Measurements from ENCODE around the gene MAPK8IP2. TPM values are rescaled to one million over a fixed set of nuclear protein-coding genes. Genes with fewer than 3 reads are reported as not detected.

The MAPK8IP2 gene
- polyA plus RNA-seq, 1 of the 3 experiments (the other 2 are of a cell fraction), result 2.7 TPM

DNA sequence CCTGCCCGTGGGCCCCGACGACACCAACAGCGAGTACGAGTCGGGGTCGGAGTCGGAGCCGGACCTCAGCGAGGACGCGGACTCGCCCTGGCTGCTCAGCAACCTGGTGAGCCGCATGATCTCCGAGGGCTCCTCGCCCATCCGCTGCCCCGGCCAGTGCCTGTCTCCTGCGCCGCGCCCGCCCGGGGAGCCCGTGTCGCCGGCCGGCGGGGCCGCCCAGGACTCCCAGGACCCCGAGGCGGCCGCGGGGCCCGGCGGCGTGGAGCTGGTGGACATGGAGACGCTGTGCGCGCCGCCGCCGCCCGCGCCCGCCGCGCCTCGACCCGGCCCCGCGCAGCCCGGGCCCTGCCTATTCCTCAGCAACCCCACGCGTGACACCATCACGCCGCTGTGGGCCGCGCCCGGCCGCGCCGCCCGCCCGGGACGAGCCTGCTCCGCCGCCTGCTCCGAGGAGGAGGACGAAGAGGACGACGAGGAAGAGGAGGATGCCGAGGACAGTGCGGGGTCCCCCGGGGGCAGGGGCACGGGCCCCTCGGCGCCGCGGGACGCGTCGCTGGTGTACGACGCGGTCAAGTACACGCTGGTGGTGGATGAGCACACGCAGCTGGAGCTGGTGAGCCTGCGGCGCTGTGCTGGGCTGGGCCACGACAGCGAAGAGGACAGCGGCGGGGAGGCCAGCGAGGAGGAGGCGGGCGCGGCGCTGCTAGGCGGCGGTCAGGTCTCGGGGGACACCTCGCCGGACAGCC is 3.8 kb downstream of the MAPK8IP2 start:
- no peaks in the 10 kb centered on the region for H3K27me3 ChIP-seq (ENCODE audit: insufficient read depth)
- CTCF ChIA-PET, result interaction anchor here (1.1 kb wide), 1 partner anchor 41 kb away, joined by 4 read pairs; the partner anchor contains the start of gene SYCE3

DNA sequence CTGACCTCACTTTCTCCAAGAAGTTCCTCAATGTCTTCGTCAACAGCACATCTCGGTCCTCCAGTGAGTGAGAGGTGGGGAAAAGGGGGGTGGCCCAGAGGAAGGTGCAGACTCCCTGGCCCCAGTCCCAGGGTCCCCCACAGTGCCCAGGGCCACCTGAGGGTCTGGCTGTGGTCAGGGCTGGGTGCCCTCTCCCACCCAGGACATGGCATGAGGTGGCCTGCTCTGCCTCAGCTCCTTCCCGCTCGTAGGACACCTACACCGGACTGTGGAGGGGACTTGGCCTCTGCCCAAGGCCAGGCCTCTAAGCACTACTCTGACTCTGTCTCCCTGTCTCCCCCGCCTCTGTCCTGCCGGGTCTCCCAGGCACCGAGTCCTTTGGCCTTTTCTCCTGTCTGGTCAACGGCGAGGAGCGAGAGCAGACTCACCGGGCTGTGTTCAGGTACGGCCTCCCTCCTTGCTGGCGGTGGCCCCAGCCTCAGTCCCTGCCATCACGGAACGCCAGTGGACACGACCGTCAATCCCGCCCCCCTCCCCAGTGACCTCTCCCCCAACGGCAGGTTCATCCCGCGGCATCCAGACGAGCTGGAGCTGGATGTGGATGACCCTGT is 4.5 kb downstream of the MAPK8IP2 start:
- H4K20me1 ChIP-seq (ENCODE audit: insufficient read depth), result no peaks in the 10 kb centered on the region
- no peak overlapping the region for H3K9ac ChIP-seq
- ChIA-PET POLR2A (no interaction called here), CTCF (interaction anchor here (1.1 kb wide), 1 partner anchor 42 kb away, joined by 4 read pairs; the partner anchor contains the start of gene SYCE3)
- no peak for DNase-seq
- H3K9me2 ChIP-seq, result no peaks in the 10 kb centered on the region
- no peaks in the 10 kb centered on the region for H3K36me3 ChIP-seq (replicated peaks in 1 of 2; ENCODE audit: control insufficient read depth in 1 of 2, insufficient read depth in 2 of 2, low read length in 1 of 2)
- H3K4me3 ChIP-seq (ENCODE audit: low read depth in 2 of 2, low read length in 1 of 2), result no peak overlapping the region
- no peaks in the 10 kb centered on the region for H3F3A ChIP-seq (replicated peaks; ENCODE audit: insufficient read depth)
- no peak overlapping the region for H2AFZ ChIP-seq (ENCODE audit: low read depth)
- H3K27me3 ChIP-seq (ENCODE audit: insufficient read depth), result no peaks in the 10 kb centered on the region
- no peak overlapping the region for H3K27ac ChIP-seq (ENCODE audit: low read depth in 2 of 2, low read length in 1 of 2)
- no peak overlapping the region for H3K4me2 ChIP-seq
- peaks cover 0 to 7% of the 10 kb centered on the region in 2 experiments; a peak in 1 of 4 replicates for H3K4me1 ChIP-seq (ENCODE audit: control insufficient read depth in 1 of 2, insufficient read depth in 2 of 2, low read depth in 1 of 2, low read length in 1 of 2)
- TF ChIP-seq SMC3 (IDR thresholded peaks at IDR 0.05; ENCODE audit: low read depth, low read length), result no peak
- TF ChIP-seq, protein P1, sequence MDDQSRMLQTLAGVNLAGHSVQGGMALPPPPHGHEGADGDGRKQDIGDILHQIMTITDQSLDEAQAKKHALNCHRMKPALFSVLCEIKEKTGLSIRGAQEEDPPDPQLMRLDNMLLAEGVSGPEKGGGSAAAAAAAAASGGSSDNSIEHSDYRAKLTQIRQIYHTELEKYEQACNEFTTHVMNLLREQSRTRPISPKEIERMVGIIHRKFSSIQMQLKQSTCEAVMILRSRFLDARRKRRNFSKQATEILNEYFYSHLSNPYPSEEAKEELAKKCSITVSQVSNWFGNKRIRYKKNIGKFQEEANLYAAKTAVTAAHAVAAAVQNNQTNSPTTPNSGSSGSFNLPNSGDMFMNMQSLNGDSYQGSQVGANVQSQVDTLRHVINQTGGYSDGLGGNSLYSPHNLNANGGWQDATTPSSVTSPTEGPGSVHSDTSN (IDR thresholded peaks at IDR 0.05), result no peak
- TF ChIP-seq RXRA (IDR thresholded peaks at IDR 0.05; ENCODE audit: borderline replicate concordance, low read depth), result no peak
- TF ChIP-seq ELF1 (IDR thresholded peaks at IDR 0.05), result no peak
- TF ChIP-seq CHD2 (IDR thresholded peaks at IDR 0.05; ENCODE audit: low read length, partially characterized antibody), result no peak
- no peak for TF ChIP-seq FOSL2 (IDR thresholded peaks at IDR 0.05; ENCODE audit: borderline replicate concordance, low read depth)
- TF ChIP-seq NFIC (IDR thresholded peaks at IDR 0.05; ENCODE audit: borderline replicate concordance), result no peak
- no peak for TF ChIP-seq RFX5 (IDR thresholded peaks at IDR 0.05; ENCODE audit: low read length)
- no peak for TF ChIP-seq TEAD4 (IDR thresholded peaks at IDR 0.05; ENCODE audit: borderline replicate concordance, insufficient read depth)
- no peak for TF ChIP-seq NRF1 (IDR thresholded peaks at IDR 0.05; ENCODE audit: low read depth, low read length)
- TF ChIP-seq TAF1 (IDR thresholded peaks at IDR 0.05; ENCODE audit: borderline replicate concordance, low read depth, low read length), result no peak
- TF ChIP-seq FOXJ3 (CRISPR knock-in tag; IDR thresholded peaks at IDR 0.05), result no peak
- TF ChIP-seq EZH2phosphoT487 (IDR thresholded peaks at IDR 0.05; ENCODE audit: borderline replicate concordance, low read depth), result no peak
- TF ChIP-seq, protein P2, sequence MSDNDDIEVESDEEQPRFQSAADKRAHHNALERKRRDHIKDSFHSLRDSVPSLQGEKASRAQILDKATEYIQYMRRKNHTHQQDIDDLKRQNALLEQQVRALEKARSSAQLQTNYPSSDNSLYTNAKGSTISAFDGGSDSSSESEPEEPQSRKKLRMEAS (IDR thresholded peaks at IDR 0.05; ENCODE audit: low read depth), result no peak
- TF ChIP-seq SIN3A (IDR thresholded peaks at IDR 0.05; ENCODE audit: borderline replicate concordance, low read depth, low read length), result no peak
- no peak for TF ChIP-seq MEF2A (IDR thresholded peaks at IDR 0.05; ENCODE audit: borderline replicate concordance, low read depth)
- no peak for TF ChIP-seq RAD21 (IDR thresholded peaks at IDR 0.05; ENCODE audit: low read length)
- H3K9me3 ChIP-seq, result no peaks in the 10 kb centered on the region
- WGBS (ENCODE audit: low lambda C conversion rate), result 90% methylated on average over 14 of the region's 23 CpGs
- H3K79me2 ChIP-seq (ENCODE audit: insufficient read depth), result no peaks in the 10 kb centered on the region

More for the DNA sequence above, 3.8 kb downstream of the MAPK8IP2 start:
- no peak for DNase-seq
- no peaks in the 10 kb centered on the region for H3F3A ChIP-seq (replicated peaks; ENCODE audit: insufficient read depth)
- H4K20me1 ChIP-seq (ENCODE audit: insufficient read depth), result no peaks in the 10 kb centered on the region
- no peak overlapping the region for H3K4me3 ChIP-seq (ENCODE audit: low read depth in 2 of 2, low read length in 1 of 2)
- H3K36me3 ChIP-seq (replicated peaks in 1 of 2; ENCODE audit: control insufficient read depth in 1 of 2, insufficient read depth in 2 of 2, low read length in 1 of 2), result no peaks in the 10 kb centered on the region
- no peak overlapping the region for H3K27ac ChIP-seq (ENCODE audit: low read depth in 2 of 2, low read length in 1 of 2)
- H3K9ac ChIP-seq, result no peak overlapping the region
- POLR2A ChIA-PET, result interaction anchor here (0.7 kb wide), 1 partner anchor 8 kb away, joined by 3 read pairs; no protein-coding TSS in a partner anchor
- TF ChIP-seq YY1 (IDR thresholded peaks at IDR 0.05; ENCODE audit: low read depth) (no peak), MEF2A (IDR thresholded peaks at IDR 0.05; ENCODE audit: borderline replicate concordance, low read depth) (no peak), SMC3 (IDR thresholded peaks at IDR 0.05; ENCODE audit: low read depth, low read length) (no peak), FOSL2 (IDR thresholded peaks at IDR 0.05; ENCODE audit: borderline replicate concordance, low read depth) (no peak), ELF1 (IDR thresholded peaks at IDR 0.05) (no peak), RAD21 (IDR thresholded peaks at IDR 0.05; ENCODE audit: low read length) (no peak), MXI1 (IDR thresholded peaks at IDR 0.05; ENCODE audit: low read depth, low read length) (no peak), RCOR1 (IDR thresholded peaks at IDR 0.05; ENCODE audit: low read length) (no peak), GABPA (IDR thresholded peaks at IDR 0.05; ENCODE audit: low read depth) (no peak), POLR2AphosphoS5 (IDR thresholded peaks at IDR 0.05; ENCODE audit: low read depth, low read length) (no peak)
- TF ChIP-seq, protein P1 (IDR thresholded peaks at IDR 0.05), result no peak
- TF ChIP-seq, protein P3, sequence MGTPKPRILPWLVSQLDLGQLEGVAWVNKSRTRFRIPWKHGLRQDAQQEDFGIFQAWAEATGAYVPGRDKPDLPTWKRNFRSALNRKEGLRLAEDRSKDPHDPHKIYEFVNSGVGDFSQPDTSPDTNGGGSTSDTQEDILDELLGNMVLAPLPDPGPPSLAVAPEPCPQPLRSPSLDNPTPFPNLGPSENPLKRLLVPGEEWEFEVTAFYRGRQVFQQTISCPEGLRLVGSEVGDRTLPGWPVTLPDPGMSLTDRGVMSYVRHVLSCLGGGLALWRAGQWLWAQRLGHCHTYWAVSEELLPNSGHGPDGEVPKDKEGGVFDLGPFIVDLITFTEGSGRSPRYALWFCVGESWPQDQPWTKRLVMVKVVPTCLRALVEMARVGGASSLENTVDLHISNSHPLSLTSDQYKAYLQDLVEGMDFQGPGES (IDR thresholded peaks at IDR 0.05; ENCODE audit: low read depth, low read length), result no peak
- peaks cover 0 to 10% of the 10 kb centered on the region in 2 experiments; a peak in 1 of 4 replicates for H3K4me1 ChIP-seq (ENCODE audit: control insufficient read depth in 1 of 2, insufficient read depth in 2 of 2, low read depth in 1 of 2, low read length in 1 of 2)
- H2AFZ ChIP-seq (ENCODE audit: low read depth), result no peak overlapping the region
- H3K9me3 ChIP-seq, result no peaks in the 10 kb centered on the region
- H3K4me2 ChIP-seq, result no peak overlapping the region
- H3K79me2 ChIP-seq (ENCODE audit: insufficient read depth), result no peaks in the 10 kb centered on the region
- WGBS (ENCODE audit: low lambda C conversion rate), result 93% methylated on average over 64 of the region's 103 CpGs
- H3K9me2 ChIP-seq, result no peaks in the 10 kb centered on the region
